Loucy (cell line): Measurements from ENCODE around the gene ZNF69.

Source experiments
- EZH2phosphoT487 ChIP-seq: fragments of 200-600 bp; IDR thresholded peaks from 2 replicates; pipeline ENCODE4 v1.6.1; 2018; ENCODE audit warnings: antibody characterized with exemption, mild to moderate bottlenecking, moderate library complexity, borderline replicate concordance
- TF ChIP-seq, protein P1 (sequence below): fragments of 200-600 bp; sonication (generic); conservative IDR thresholded peaks from 2 replicates; pipeline ENCODE4 v1.5.1; 2014; ENCODE audit warnings: mild to moderate bottlenecking, antibody characterized with exemption, low read length

DNA sequence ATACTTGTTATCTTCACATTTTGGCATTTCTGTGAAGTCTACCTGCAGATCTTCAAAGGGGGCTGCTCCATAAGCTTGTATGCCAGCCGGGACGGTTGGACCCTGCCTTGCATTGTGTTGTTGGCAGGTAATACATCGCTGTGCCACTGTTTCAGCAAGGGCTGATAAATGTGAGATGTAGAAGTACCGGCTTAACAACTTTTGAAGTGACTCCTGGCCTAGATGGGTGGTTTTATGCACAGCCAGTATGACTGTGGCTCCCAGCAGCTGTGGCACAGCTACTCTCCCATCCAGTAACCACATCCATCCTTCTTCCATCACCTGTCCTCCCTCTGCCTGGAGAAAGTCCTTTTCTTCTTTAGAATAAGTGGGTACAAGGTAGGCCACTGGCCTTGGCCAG is 57.1 kb downstream of the ZNF69 start:
- TF ChIP-seq, protein P1, sequence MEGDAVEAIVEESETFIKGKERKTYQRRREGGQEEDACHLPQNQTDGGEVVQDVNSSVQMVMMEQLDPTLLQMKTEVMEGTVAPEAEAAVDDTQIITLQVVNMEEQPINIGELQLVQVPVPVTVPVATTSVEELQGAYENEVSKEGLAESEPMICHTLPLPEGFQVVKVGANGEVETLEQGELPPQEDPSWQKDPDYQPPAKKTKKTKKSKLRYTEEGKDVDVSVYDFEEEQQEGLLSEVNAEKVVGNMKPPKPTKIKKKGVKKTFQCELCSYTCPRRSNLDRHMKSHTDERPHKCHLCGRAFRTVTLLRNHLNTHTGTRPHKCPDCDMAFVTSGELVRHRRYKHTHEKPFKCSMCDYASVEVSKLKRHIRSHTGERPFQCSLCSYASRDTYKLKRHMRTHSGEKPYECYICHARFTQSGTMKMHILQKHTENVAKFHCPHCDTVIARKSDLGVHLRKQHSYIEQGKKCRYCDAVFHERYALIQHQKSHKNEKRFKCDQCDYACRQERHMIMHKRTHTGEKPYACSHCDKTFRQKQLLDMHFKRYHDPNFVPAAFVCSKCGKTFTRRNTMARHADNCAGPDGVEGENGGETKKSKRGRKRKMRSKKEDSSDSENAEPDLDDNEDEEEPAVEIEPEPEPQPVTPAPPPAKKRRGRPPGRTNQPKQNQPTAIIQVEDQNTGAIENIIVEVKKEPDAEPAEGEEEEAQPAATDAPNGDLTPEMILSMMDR = no peak
- TF ChIP-seq EZH2phosphoT487 = no peak
